Stimulated activated CD8-positive, alpha-beta memory T cell treated with anti-CD3 and anti-CD28 coated beads, Interleukin-15, amount 100 ng/mL, for 4 hours (primary cell): ENCODE results near the gene APBA1.
"Not testable (repeated sequence)": the region's sequence is repeated elsewhere in the genome, so short reads cannot be mapped to it uniquely, and the experiment has no call there.

Experiments used
- DNase-seq, 2 donors: peaks; one replicate each; pipeline ENCODE4 v3.0.0-alpha.2; 2020; ENCODE audit warnings: low read depth in 2 of 2

APBA1 gene

DNA sequence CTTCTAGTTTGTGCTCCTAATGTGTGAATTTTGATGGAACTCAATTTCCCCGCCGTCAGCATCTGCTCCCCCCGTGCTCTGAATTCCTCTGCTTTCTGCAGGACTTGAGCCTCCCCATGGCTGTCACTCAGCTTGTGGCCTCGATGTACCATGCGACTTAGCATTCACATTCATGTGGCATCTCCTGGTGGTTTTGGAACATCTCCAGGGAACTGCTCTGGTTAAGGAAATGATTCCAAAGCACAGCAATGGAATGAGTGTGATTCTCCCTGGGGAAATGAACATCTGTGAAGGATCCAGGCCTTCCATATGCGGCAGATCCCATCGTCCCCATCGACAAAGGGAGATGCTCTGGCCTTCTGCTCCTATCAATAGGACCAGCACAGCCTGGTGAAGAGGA, 228.2 kb downstream of the APBA1 start:
- DNase-seq: no peak

DNA sequence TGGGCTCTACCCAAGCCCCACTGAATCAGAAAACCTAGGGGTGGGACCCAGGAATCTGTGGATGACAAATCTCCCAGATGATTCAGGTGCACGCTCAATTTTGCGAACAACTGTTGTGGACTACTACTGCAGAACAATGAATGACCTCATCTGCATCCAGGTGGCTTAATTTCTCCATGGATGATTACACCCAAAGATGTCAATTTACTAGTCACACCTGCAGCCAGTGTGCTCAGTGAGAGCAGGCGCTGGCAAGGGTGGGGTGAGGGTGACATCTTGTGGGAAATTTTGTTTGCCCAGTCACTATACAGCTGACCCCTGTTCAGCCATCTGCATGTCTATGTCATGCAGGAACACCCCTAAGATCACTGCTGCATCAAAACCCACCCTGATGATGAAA, 229.0 kb downstream of the APBA1 start:
- no peak for DNase-seq

DNA sequence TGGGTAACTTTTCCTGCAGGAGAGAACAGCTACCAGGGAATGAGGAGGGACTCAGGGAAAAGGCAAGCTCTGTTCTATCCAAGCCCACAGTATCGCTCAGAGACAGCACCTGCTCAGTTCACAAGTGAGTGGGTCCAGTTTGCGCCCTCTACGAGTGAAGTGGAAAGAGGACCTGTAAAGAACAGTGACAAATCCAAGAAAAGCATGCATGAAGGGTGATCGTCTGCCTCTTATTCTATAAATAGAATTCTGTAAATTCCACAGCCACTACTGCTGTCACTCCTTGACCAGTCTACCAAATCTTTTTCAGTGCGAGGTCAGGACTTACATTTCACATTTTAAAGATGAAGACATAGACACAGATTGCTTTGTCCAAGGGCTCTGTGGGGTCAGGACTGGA, 229.7 kb downstream of the APBA1 start:
- DNase-seq: no peak

DNA sequence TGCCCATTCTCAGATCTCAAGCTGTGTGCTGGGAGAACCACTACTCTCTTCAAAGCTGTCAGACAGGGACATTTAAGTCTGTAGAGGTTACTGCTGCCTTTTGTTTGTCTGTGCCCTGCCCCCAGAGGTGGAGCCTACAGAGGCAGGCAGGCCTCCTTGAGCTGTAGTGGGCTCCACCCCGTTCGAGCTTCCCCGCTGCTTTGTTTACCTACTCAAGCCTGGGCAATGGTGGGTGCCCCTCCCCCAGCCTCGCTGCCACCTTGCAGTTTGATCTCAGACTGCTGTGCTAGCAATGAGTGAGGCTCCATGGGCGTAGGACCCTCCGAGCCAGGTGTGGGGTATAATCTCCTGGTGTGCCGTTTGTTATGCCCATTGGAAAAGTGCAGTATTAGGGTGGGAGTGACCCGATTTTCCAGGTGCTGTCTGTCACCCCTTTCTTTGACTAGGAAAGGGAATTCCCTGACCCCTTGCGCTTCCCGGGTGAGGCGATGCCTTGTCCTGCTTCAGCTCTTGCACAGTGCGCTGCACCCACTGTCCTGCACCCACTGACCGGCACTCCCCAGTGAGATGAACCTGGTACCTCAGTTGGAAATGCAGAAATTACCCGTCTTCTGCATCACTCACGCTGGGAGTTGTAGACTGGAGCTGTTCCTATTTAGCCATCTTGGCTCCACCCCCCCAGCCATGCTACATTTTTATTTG, 231.8 kb downstream of the APBA1 start:
- DNase-seq: not testable (repeated sequence)

DNA sequence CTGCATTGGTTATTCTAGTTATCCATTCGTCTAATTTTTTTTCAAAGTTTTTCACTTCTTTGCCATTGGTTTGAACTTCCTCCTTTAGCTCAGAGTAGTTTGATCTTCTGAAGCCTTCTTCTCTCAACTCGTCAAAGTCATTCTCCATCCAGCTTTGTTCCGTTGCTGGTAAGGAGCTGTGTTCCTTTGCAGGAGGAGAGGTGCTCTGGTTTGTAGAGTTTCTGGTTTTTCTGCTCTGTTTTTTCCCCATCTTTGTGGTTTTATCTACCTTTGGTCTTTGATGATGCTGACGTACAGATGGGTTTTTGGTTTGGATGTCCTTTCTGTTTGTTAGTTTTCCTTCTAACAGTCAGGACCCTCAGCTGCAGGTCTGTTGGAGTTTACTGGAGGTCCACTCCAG, 232.5 kb downstream of the APBA1 start:
- DNase-seq: not testable (repeated sequence)

DNA sequence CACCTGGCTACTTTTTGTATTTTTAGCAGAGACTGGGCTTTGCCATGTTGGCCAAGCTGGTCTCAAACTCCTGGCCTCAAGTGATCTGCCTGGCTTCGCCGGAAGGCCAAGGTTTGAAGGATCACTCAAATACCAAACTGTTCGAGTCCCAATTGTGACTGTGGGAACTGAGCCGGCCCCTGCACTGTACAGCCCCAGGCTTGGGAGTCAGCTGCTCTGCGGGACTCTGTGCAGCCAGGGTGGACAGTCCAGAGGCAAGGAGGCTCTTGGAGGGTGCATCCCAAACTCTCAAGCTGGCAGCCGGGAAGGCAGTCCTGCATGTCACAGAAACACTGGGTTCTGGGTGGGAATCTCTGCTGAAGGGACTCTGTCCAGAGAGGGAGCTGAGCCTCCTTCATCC, 238.2 kb downstream of the APBA1 start:
- no peak for DNase-seq

DNA sequence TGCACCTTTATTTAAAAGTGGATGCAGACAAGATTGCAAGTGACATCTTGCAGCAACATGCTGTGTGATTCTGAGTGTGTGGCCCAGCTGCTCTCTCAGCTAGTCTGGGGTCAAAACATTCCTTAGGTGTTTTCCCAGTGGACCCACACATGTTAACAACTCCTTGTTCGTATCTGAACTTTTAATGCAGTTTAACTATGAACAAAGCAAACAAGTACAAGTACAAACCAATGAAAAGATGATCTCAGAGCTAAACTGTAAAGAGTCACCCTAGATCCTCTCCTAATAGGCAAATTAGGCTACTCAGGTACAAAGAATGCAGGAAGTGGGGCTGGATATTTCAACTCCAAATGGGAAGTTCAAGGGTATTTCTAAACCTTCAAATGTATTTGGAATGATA, 238.8 kb downstream of the APBA1 start:
- no peak for DNase-seq

DNA sequence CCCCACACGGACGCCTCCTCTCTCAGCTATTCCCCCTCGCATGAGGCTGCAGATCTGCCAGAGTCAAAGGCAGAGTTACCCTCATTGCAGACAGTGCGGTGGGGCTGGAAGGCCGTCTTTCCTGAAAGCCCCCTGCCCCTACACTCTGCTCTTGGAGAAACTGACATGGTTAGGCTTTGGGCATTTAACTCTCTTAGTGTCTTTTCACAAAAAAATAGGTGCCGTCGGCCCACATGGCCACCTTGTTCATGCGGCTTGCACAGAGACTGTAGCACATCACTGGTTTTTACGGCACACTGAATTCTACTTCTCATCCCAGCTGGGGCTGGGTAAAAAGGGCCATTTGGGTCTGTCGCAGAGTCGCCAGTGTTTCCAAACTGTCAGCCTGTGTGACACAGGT, 239.5 kb downstream of the APBA1 start:
- no peak for DNase-seq

DNA sequence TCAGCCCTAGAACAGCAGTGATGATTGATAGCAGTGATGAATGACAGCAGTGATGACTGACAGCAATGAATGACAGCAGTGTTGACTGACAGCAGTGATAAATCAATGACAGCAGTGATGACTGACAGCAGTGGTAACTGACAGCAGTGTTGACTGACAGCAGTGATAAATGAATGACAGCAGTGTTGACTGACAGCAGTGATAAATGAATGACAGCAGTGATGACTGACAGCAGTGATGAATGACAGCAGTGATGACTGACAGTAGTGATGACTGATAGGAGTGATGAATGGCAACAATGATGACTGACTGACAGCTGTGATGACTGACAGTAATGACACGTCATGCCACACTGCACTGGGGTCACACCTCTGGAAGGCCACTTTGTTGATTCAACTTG, 240.4 kb downstream of the APBA1 start:
- no peak for DNase-seq

DNA sequence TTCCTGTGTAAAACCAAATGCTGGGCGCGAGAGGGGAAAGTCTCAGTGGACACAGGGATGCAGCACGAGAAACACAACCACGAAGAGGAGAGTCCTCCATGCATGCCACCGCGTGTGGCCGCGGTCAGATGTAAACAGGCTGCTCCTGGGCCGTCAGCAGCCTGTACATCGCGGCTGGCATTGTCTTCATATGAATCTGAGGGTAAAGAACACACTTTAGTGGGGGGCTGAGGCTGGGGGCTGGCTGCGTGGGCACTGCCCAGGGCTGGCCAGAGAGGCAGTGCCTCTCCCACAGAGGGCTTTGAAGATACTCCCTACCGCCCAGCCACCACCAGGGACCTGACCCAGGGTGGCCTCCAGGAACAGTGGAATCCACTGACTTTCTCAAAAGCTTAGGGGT, 241.0 kb downstream of the APBA1 start:
- DNase-seq: no peak

DNA sequence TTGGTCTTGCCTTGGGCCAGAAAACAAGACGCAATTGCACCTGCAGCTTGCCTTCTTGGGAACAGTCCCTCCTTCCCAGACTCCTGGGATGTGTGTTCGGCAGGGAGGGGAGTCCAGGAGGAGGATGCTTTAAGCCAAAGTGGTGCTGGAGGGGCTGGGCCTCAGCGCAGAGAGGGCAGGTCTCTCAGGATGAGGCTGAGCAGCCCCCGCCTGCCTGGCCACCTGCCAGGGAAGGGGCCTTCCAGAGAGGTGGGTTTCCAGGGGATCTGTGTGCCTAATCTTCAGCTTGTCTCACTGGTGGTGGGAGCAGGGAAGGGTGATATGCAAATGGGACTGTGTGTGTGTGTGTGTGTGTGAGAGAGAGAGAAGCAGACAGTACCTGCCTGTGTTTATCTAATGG, 242.0 kb downstream of the APBA1 start:
- no peak for DNase-seq

DNA sequence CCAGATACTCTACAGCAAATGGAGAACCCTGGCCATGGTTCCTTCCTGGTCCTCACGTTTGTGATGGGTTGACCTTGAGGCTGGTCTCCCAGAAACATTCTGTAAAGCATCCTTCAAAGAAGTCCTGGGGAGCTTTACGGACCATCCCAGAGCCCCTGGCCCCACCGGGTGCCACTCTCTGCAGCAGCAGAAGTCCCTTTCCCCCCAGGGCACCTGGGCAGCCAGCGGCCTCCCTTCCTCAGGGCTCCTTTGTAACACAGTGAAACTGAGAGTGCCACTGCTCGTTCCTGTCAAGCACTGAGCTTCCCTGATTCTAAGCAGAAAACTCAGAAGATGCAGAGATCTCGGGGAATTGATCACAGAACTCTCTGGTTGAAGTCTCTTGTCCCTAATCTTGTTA, 242.9 kb downstream of the APBA1 start:
- no peak for DNase-seq

DNA sequence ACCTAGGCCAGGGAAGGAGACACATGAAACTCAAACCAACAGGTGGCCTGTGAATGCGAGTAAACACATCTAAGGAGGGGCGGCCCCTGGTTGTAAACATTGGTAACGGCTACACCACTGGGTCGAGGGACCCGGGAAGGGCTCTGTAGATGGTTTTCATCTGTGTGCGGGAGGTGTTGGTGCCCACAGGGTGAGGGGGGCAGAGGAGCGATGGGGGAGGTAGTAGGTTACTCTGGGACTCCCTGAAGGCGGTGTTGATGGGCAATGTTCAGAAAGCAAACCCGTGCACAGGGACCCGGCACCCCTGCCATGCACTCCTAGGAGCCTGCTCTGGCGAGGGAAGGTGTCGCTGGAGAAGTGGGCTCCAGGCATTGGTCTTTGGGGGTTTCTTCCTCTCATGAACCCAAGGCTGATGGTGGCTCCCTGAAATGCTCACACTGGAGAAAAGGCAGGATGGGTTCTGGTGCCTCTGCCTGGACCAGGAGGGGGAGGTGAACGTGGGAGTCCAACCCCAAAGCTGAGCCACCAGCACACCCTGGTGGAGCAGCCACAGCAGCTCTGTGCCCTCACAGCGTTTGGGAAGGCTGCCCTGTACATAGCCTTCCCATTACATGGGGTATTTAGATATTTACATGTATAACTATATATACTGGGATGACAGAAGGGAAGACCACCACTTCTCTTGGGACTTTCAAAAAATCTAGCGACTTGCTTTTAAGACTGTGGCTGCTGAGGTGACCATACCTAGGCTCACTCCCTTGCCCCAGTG, 244.0 kb downstream of the APBA1 start:
- DNase-seq: no peak

DNA sequence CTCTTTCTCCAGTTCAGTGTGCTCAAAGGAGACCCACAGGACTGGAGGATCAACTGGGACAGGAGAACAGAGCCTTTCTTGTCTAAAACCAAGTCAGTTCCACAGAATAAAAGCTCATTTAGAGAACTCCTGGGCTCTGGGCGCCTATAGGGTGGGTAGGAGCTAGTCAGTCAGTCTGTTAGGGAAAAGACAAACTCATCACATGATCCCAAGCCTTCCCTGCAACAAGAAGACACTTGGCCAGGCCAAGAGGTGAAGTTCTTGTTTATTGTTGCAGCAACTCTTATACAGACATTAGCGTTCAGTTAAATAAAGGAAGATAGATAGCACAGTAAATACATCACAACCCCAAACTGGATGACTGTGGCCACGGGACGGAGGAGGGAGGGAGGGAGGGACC, 244.9 kb downstream of the APBA1 start:
- DNase-seq: no peak

DNA sequence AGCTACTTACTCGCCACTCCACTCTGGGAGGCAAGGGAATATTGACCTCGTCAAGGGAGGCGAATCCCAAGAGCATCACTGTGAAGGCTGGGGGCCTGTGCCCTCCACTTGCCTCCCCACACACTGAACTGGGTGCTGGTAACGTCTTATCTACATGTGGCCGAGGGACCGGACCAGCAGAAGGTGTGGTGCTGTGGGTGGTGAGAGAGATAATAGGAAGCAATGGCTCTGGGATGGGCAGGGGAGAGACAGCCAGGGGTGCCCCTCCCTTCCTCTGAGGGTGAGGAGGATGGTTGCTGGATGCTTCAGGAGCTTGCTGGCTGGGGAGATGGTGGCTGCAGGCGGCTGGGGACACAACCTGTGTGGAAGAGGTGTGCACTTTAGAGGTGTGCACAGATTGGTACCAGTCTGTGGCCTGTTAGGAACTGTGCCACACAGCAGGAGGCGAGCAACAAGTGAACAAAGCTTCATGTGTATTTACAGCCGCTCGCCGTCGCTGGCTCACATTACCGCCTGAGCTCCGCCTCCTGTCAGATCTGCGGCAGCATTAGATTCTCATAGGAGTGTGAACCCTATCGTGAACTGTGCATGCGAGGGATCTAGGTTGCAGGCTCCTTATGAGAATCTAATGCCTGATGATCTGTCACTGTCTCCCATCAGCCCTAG, 246.9 kb downstream of the APBA1 start:
- DNase-seq: no peak

DNA sequence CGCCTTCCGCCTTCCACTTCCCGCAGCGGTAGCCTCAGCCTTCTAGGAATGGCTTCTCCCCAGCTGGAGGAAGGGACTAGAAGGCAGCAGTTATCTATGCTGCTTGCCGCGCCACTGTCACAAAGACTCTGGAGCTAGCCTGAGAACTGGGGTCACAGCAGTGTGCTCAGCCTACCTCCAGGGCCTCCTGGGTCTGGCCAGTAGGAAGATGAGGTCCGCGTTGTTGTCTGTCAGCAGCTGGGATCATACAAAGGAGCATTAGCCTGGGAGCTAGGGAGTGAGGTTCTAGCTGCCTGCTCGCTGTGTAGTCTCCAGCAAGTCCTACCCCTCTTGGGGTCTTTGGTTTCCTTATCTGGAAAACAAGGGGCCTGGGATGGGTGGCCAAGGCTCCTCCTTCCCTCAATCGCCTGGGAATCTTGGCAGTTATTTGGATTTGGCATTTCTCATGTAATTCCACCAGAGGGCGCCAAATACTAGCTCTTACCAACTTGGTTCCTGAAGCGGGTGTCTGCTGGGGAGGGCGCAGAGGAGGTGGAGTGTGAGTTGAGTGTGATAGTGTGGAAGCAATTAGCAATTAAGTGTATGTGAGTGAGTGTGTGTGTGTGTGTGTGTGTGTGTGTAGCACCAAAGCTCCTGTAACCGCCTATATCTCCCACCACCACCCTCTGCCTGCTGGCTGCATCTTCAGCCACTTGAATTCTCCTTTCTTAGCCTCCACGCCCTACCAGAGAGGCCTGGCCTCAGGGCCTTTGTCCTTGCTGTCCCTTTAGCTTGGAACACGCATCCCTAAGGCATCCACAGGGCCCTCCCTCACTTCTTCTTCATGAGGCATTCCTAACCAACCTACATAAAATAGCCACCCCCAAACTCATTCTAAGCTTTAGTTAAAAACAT, 250.0 kb downstream of the APBA1 start:
- DNase-seq: peak in 1 of 2 donors; percentile 10

DNA sequence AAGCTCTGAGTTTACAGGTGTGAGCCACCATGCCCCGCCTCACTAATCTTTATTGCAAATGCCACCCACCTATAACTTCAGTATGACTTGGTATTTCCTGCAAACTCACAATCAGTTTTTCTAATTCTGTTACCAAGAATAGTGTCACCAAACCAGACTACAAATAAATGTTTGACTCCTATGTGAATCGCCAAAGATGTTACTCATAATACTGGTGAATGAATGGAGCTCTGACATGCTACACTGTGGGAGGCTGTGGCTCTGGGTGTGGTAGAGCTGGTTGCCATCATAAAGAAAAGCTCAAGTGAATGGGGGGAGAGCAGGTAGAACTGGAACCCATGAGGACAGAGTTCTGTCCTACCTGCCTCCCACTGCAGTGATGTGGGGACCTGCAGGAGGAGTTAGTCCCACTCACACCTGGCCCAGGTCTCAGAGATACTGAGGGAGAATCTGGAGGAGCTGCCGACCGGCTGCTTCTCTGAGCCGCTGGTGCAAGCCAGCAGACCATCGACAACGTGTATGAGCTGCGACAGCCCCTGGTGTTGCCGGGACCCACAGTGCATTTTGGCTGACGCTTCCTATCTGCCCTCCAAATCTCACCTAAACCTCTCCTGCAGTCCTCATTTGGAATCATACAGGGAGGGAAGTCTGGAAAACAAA, 251.4 kb downstream of the APBA1 start:
- no peak for DNase-seq

DNA sequence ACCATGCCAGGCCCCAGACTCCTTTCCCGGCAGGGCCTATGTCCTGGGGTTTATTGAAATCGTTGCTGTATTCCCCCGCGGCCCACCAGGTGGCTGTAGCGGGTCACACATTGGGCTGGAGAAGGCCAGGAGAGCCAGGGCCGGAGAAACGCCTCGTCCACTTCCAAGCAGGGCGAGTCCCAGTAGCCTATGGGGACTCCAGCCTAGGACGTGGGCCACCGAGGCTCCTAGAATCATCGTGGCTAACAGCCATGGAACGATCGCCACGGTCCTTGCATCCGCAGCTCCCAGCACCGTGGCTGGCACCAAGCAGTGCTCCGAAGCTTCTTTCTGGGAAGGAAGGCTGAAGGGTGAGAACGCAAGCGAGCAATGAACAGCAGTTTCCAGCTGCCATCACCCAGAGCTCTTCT, 259.4 kb downstream of the APBA1 start:
- DNase-seq: no peak

DNA sequence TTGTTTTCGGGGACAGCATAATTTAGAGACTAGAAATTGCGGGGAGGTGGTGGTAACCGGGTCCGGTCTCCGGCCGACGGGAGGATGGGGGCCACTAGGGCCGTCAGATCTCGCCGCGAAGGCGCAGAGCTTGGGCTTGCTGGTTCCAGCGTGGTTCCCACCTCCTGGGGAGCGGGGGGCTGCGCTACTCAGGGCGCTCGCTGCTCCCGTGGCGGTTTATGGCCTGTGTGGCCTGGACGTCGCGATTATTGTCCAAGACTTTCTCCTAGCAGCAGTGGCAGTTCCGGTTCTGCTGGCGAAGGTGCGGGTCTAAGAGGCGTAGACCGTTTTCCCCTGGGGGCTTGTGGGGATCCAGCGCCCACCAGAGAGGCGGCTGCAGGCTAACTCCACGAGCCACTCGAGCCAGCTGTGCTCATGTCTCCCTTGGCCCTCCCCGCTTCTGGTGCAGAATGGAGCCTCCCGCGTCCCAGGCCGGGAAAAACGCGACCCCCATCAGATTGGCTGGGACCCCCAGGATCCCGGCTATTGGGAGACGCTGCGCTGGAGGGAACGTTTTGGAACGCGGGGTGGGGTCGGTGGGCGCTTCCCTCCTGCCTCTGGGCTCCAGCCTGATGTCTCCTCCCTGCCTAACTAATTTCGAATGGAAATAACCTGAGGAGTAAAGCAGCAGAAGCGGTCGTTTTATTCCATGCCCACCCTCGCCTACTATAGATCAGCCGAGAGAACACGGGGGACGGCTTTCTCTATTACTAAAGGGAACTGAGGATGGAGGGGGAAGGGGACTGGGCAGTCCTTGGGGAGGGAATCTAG, 260.0 kb downstream of the APBA1 start:
- no peak for DNase-seq

DNA sequence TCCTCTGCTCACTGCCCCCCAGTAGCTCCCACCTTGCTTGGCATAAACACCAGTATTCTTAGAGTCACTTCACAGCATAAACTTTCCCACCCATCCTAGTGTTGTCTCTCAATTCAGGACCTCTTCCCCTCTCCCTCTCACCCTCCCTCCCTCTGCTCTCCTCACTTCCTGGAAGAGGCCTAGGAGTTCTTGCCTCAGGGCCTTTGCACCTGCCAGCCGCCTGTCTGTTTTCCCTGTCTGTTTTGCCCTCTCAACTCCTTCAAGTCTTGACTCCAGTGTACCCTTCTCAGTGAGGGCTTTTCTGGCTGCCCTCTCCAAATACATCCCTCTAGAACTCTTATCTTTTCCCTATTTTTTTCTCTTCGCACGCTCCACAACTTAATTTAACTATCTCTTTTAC, 260.9 kb downstream of the APBA1 start:
- DNase-seq: no peak

DNA sequence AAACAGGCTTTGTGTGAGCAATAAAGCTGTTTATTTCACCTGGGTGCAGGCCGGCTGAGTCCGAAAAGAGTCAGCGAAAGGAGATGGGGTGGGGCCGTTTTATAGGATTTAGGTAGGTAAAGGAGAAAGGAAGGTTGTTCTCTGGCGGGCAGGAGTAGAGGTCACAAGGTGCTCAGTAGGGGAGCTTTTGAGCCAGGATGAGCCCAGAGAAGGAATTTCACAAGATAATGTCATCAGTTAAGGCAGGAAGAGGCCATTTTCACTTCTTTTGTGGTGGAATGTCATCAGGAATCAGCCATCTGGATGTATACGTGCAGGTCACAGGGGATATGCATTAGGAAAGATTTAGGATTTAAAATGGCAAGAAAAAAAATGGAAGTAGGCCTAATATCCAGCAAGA, 262.2 kb downstream of the APBA1 start:
- DNase-seq: not testable (repeated sequence)
